ENCODE results near the gene SUSD4.

- TF ChIP-seq EP300 (IDR thresholded peaks at IDR 0.05; ENCODE audit: borderline replicate concordance in 1 of 2, low read depth in 2 of 2, low read length in 2 of 2) (no peak), TAF1 (IDR thresholded peaks at IDR 0.05; ENCODE audit: low read depth, low read length) (no peak), BRCA1 (IDR thresholded peaks at IDR 0.05; ENCODE audit: low read depth, low read length) (no peak), CBX5 (IDR thresholded peaks at IDR 0.05; ENCODE audit: low read depth, low read length) (no peak), POLR2A (IDR thresholded peaks at IDR 0.05; ENCODE audit: control extremely low read depth in 1 of 2, low read depth in 2 of 2, low read length in 2 of 2) (no peak), CTCF (IDR thresholded peaks at IDR 0.05; ENCODE audit: control extremely low read depth in 1 of 3, insufficient read depth in 1 of 3, low read depth in 1 of 3, low read length in 3 of 3) (no peak), MAX (IDR thresholded peaks at IDR 0.05) (no peak), ASH2L (IDR thresholded peaks at IDR 0.05; ENCODE audit: low read length) (no peak)
Measured at GRCh38 chr1:223250632-223251015, 113.4 kb downstream of the SUSD4 start.

Measured in H1 (cell line).